Vagina (tissue), 2 donors: ENCODE measurements around the gene MDP1. TPM values are rescaled to one million over a fixed set of nuclear protein-coding genes. Genes with fewer than 3 reads are reported as not detected.
A peak's percentile ranks its signal among the peaks of the same experiment; 100 is the strongest.

ENCODE experiments used
- DNase-seq, 2 donors: peaks; one replicate each; pipeline ENCODE4 v3.0.0-alpha.2; 2017; ENCODE audit errors: extremely low spot score in 2 of 2
- H3K27ac ChIP-seq: fragments of 200-600 bp; sonication (generic); one replicate; pipeline ENCODE4 v1.5.1; 2019
- H3K27me3 ChIP-seq: fragments of 200-600 bp; sonication (generic); one replicate; pipeline ENCODE4 v1.5.1; 2019
- H3K36me3 ChIP-seq, 2 donors: fragments of 200-600 bp; sonication (generic); one replicate each; pipeline ENCODE4 v1.5.1; 2017 to 2019
- H3K4me1 ChIP-seq: fragments of 200-600 bp; sonication (generic); one replicate; pipeline ENCODE4 v1.5.1; 2019
- H3K4me3 ChIP-seq, 2 donors: fragments of 200-600 bp; sonication (generic); 1 replicate in 1 of 2; 2 replicates in 1 of 2; pipeline ENCODE4 v1.5.1; 2016 to 2019
- H3K9me3 ChIP-seq: fragments of 200-600 bp; sonication (generic); one replicate; pipeline ENCODE4 v1.5.1; 2019
- POLR2A ChIP-seq, 2 donors: fragments of 450-650 bp; IDR thresholded peaks; one replicate each; pipeline ENCODE4 v1.6.1; 2017; ENCODE audit warnings: antibody characterized with exemption in 2 of 2, mild to moderate bottlenecking in 2 of 2, moderate library complexity in 2 of 2
- POLR2AphosphoS5 ChIP-seq, 2 donors: sonication (generic); formaldehyde crosslinking; IDR thresholded peaks; one replicate each; pipeline ENCODE4 v1.9.0; 2017; ENCODE audit warnings: antibody characterized with exemption in 2 of 2, mild to moderate bottlenecking in 2 of 2, low read depth in 1 of 2; ENCODE audit not compliant: insufficient read depth in 1 of 2
- intact Hi-C: fragments of 100-400 bp; cut with DNase I; formaldehyde crosslinking; loops from one replicate; pipeline ENCODE4 v1.15.1; 2023
- total RNA-seq: library from RNA; depleted of rRNA; stranded (reverse); fragments of >200 nt; gene quantifications from one replicate; pipeline ENCODE4 v1.2.3, GENCODE V29; 2016
- TF ChIP-seq, protein P1 (sequence below), 3 experiments: fragments of 450-650 bp in 2 of 3; fragments of 200-600 bp in 1 of 3; sonication (generic) in 1 of 3; IDR thresholded peaks; one replicate each; pipeline ENCODE4 v1.5.1; 2017 to 2019; ENCODE audit warnings: antibody characterized with exemption in 3 of 3, mild to moderate bottlenecking in 2 of 3, moderate library complexity in 2 of 3

The MDP1 gene
- total RNA-seq, 1 donor from 2014 or later: 32.7 TPM

DNA sequence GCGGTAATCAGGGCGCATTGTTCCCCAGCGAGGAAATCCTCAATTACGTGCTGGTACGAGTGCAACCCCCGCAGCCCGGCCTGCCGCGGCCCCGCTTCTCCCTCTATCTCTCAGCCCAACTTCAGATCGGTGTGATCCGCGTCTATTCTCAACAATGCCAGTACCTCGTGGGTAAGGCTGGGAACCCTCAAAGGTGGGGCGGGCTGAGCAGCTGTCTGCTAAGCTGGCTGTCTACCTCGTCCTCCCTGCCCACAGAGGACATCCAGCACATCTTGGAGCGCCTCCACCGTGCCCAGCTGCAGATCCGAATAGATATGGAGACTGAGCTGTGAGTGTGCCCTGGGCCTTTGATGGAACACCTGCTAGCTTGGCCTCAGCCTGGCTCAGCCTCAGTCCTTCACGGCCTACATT, 43.0 kb downstream of the MDP1 start:
- no peaks in the 10 kb centered on the region for H3K9me3 ChIP-seq
- H3K4me3 ChIP-seq: peak overlapping the region in 1 of 2 donors; percentile 41
- peaks cover 15% of the 10 kb centered on the region for H3K4me1 ChIP-seq
- no peaks in the 10 kb centered on the region for H3K36me3 ChIP-seq
- intact Hi-C loops: no loop called here
- H3K27ac ChIP-seq: no peak overlapping the region
- no peak for DNase-seq
- H3K27me3 ChIP-seq: no peaks in the 10 kb centered on the region
- no peak for TF ChIP-seq POLR2A (IDR thresholded peaks at IDR 0.05)

DNA sequence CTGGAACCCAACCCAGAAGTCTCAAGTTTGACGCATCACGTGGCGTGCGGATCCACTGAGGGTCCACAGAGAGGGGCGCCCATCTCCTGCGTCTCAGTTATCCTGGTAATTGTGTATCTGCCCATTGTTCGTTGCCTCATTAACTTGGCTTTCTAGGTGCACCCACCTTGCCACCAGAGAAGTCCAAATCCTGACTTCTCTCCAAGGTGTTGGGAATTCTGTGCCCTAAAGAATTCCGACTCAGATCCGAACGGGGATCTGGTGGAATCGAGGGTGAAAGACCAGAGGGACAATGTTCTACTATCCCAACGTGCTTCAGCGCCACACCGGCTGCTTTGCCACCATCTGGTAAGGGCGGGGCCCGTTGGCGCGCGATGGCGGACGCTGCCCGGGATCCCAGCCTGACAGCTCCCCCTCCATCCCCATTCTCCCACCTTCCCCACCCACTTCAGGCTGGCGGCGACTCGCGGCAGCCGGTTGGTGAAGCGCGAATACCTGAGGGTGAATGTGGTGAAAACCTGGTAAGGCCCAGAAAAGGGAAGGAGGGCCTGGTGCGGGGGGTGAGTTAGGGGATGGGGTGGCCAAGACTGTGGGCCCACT, 43.5 kb downstream of the MDP1 start:
- Histone ChIP-seq H3K4me3 (peak overlapping the region; percentile 31 to 41), H3K36me3 (peaks cover 0 to 3% of the 10 kb centered on the region in 2 donors), H3K9me3 (no peaks in the 10 kb centered on the region), H3K27me3 (no peaks in the 10 kb centered on the region), H3K4me1 (peaks cover 15% of the 10 kb centered on the region), H3K27ac (no peak overlapping the region)
- intact Hi-C loops: no loop called here
- TF ChIP-seq POLR2AphosphoS5 (IDR thresholded peaks at IDR 0.05; ENCODE audit: insufficient read depth in 1 of 2, low read depth in 1 of 2) (no peak), POLR2A (IDR thresholded peaks at IDR 0.05) (no peak)
- TF ChIP-seq, protein P1, sequence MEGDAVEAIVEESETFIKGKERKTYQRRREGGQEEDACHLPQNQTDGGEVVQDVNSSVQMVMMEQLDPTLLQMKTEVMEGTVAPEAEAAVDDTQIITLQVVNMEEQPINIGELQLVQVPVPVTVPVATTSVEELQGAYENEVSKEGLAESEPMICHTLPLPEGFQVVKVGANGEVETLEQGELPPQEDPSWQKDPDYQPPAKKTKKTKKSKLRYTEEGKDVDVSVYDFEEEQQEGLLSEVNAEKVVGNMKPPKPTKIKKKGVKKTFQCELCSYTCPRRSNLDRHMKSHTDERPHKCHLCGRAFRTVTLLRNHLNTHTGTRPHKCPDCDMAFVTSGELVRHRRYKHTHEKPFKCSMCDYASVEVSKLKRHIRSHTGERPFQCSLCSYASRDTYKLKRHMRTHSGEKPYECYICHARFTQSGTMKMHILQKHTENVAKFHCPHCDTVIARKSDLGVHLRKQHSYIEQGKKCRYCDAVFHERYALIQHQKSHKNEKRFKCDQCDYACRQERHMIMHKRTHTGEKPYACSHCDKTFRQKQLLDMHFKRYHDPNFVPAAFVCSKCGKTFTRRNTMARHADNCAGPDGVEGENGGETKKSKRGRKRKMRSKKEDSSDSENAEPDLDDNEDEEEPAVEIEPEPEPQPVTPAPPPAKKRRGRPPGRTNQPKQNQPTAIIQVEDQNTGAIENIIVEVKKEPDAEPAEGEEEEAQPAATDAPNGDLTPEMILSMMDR (IDR thresholded peaks at IDR 0.05): no peak
- no peak for DNase-seq

DNA sequence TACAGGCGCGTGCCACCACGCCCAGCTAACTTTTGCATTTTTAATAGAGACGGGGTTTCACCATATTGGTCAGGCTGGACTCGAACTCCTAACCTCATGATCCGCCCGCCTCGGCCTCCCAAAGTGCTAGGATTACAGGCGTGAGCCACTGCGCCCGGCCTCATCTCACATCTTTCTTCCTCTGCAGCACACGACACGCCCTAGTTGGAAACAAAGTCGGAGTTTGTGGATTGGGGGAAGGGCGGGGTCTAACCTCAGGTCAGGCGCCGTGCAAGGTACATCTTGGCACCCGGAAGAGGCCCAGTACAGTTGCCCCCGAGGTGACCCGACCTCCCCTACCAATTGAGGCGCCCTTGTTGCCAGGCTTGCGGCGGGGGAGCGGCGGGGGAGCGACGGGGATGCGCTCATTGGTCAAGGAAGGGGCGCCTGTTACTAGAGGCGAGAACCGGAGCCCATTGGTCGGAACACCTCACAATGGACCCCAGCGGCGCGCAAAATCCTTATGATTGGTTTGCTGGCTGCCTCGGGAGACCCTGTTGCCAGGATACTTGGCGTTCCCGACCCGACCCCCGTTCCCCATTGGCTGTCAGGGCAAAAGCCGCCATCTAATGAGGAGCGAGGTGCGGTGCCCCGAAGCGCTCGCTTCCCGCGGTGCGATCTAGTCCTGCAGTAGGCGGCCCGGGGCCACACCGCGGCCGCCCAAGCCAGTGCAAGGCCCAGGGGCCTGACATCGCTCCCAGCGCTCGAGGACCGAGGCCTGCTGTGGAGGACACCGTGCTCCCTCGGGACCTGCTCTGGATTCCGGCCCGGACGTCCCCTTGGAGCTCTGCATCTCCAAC, 44.2 kb downstream of the MDP1 start, which contains the start of gene REC8:
REC8 (plus strand) TSS at position 659 of the 839 bp plus-strand sequence. CDS start 473 bp downstream, outside the sequence.
- H3K36me3 ChIP-seq: peaks cover 0 to 11% of the 10 kb centered on the region in 2 donors
- peaks cover 15% of the 10 kb centered on the region for H3K4me1 ChIP-seq
- peak in 1 of 2 donors; percentile 19 for TF ChIP-seq POLR2AphosphoS5 (IDR thresholded peaks at IDR 0.05; ENCODE audit: insufficient read depth in 1 of 2, low read depth in 1 of 2)
- no peak for TF ChIP-seq POLR2A (IDR thresholded peaks at IDR 0.05)
- TF ChIP-seq, protein P1 (IDR thresholded peaks at IDR 0.05): no peak
- H3K27me3 ChIP-seq: no peaks in the 10 kb centered on the region
- DNase-seq: no peak
- intact Hi-C loops: no loop called here
- no peak within 1 kb of the TSS for H3K27ac ChIP-seq
- H3K9me3 ChIP-seq: no peaks in the 10 kb centered on the region
- peak within 1 kb of the TSS; percentile 31 to 41 for H3K4me3 ChIP-seq

DNA sequence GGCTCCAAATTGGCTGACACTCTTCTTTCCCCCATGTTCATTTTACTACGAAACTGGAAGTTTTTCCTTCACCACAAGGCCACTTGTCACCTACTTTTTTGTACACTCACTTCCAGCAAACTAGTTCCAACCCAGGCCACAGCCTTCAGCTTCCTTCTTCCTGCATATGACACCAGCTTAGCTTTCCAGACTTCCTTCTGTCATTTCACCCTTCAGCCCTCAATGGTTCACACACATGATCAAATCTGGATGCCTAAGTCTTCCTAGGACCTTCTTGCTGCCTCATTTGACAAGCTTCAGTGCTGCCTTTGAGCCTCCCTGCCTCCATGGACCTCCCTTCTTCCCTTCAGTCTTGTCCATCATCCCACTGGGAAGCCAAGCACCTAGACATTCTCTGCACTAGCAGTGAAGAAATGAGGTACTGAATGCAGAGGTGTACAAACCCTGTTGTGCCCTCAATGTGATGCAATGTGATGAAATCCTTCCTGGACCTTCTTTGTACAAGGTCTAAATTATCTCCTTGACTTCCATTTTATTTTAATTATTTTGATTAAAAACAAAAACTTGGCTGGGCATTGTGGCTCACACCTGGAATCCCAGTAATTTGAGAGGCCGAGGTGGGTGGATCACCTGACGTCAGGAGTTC, 48.3 kb downstream of the MDP1 start:
- no peak overlapping the region for H3K4me3 ChIP-seq
- H3K36me3 ChIP-seq: peaks cover 0 to 51% of the 10 kb centered on the region in 2 donors
- no peak overlapping the region for H3K27ac ChIP-seq
- TF ChIP-seq POLR2A (IDR thresholded peaks at IDR 0.05) (no peak), POLR2AphosphoS5 (IDR thresholded peaks at IDR 0.05; ENCODE audit: insufficient read depth in 1 of 2, low read depth in 1 of 2) (no peak)
- TF ChIP-seq, protein P1 (IDR thresholded peaks at IDR 0.05): no peak
- H3K9me3 ChIP-seq: no peaks in the 10 kb centered on the region
- no peak for DNase-seq
- intact Hi-C loops: no loop called here
- no peaks in the 10 kb centered on the region for H3K27me3 ChIP-seq
- peaks cover 37% of the 10 kb centered on the region for H3K4me1 ChIP-seq

DNA sequence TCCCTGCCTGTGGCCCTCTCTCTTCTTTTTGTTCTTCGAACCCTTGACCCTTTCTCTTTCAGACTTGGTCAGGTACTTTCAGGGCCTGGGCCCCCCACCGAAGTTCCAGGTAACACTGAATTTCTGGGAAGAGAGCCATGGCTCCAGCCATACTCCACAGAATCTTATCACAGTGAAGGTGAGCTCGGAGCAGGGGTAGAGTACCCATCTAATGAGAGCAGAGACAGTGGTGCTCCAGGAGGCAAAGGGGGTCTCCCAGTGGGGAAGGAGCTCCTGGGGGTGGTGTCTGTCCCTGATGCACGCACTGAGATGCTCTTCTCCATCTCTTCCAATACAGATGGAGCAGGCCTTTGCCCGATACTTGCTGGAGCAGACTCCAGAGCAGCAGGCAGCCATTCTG, 50.1 kb downstream of the MDP1 start:
- no peak for DNase-seq
- peaks cover 32% of the 10 kb centered on the region for H3K4me1 ChIP-seq
- TF ChIP-seq, protein P1 (IDR thresholded peaks at IDR 0.05): no peak
- TF ChIP-seq POLR2AphosphoS5 (IDR thresholded peaks at IDR 0.05; ENCODE audit: insufficient read depth in 1 of 2, low read depth in 1 of 2) (no peak), POLR2A (IDR thresholded peaks at IDR 0.05) (no peak)
- H3K27ac ChIP-seq: no peak overlapping the region
- H3K36me3 ChIP-seq: peaks cover 0 to 51% of the 10 kb centered on the region in 2 donors
- no peaks in the 10 kb centered on the region for H3K27me3 ChIP-seq
- H3K4me3 ChIP-seq: no peak overlapping the region
- no peaks in the 10 kb centered on the region for H3K9me3 ChIP-seq
- intact Hi-C loops: no loop called here
